Measurements from ENCODE around the gene RYR1.
"Not testable (repeated sequence)": the region's sequence is repeated elsewhere in the genome, so short reads cannot be mapped to it uniquely, and the experiment has no call there.

The RYR1 gene

GRCh38 chr19:38463365-38463764 lies 29.9 kb downstream of the RYR1 start:
- DNase-seq = no peak

GRCh38 chr19:38464421-38465082 lies 31.1 kb downstream of the RYR1 start:
- no peak for DNase-seq

- no peak for DNase-seq
Measured at GRCh38 chr19:38466050-38466449, 32.6 kb downstream of the RYR1 start.

GRCh38 chr19:38467541-38468525 lies 34.3 kb downstream of the RYR1 start:
- no peak for DNase-seq

GRCh38 chr19:38469151-38469550 lies 35.7 kb downstream of the RYR1 start:
- no peak for DNase-seq

GRCh38 chr19:38470788-38471480 lies 37.4 kb downstream of the RYR1 start:
- DNase-seq = no peak

- DNase-seq = not testable (repeated sequence)
Measured at GRCh38 chr19:38472725-38473124, 39.2 kb downstream of the RYR1 start.

- no peak for DNase-seq
Measured at GRCh38 chr19:38473201-38473600, 39.7 kb downstream of the RYR1 start.

- no peak for DNase-seq
Measured at GRCh38 chr19:38475176-38475575, 41.7 kb downstream of the RYR1 start.

GRCh38 chr19:38478273-38478971 lies 44.9 kb downstream of the RYR1 start:
- DNase-seq = peak; percentile 37

- no peak for DNase-seq
Measured at GRCh38 chr19:38482496-38482895, 49.0 kb downstream of the RYR1 start.

GRCh38 chr19:38483016-38483630 lies 49.6 kb downstream of the RYR1 start:
- no peak for DNase-seq

GRCh38 chr19:38484747-38485146 lies 51.3 kb downstream of the RYR1 start:
- DNase-seq = no peak

- no peak for DNase-seq
Measured at GRCh38 chr19:38485541-38486285, 52.2 kb downstream of the RYR1 start.

- DNase-seq = no peak
Measured at GRCh38 chr19:38486731-38487336, 53.3 kb downstream of the RYR1 start.

- no peak for DNase-seq
Measured at GRCh38 chr19:38488096-38488495, 54.6 kb downstream of the RYR1 start.

GRCh38 chr19:38488776-38489481 lies 55.4 kb downstream of the RYR1 start:
- DNase-seq = no peak

- DNase-seq = no peak
Measured at GRCh38 chr19:38490861-38491260, 57.4 kb downstream of the RYR1 start.

GRCh38 chr19:38492181-38492813 lies 58.8 kb downstream of the RYR1 start:
- DNase-seq = peak; percentile 70

GRCh38 chr19:38494379-38494778 lies 60.9 kb downstream of the RYR1 start:
- no peak for DNase-seq
